ENCODE measurements around the gene YBEY.

- TF ChIP-seq, protein P1, sequence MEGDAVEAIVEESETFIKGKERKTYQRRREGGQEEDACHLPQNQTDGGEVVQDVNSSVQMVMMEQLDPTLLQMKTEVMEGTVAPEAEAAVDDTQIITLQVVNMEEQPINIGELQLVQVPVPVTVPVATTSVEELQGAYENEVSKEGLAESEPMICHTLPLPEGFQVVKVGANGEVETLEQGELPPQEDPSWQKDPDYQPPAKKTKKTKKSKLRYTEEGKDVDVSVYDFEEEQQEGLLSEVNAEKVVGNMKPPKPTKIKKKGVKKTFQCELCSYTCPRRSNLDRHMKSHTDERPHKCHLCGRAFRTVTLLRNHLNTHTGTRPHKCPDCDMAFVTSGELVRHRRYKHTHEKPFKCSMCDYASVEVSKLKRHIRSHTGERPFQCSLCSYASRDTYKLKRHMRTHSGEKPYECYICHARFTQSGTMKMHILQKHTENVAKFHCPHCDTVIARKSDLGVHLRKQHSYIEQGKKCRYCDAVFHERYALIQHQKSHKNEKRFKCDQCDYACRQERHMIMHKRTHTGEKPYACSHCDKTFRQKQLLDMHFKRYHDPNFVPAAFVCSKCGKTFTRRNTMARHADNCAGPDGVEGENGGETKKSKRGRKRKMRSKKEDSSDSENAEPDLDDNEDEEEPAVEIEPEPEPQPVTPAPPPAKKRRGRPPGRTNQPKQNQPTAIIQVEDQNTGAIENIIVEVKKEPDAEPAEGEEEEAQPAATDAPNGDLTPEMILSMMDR (IDR thresholded peaks at IDR 0.05), result no peak
- no peak for TF ChIP-seq POLR2A (IDR thresholded peaks at IDR 0.05)
Observed at GRCh38 chr21:46319186-46319585, 33.0 kb downstream of the YBEY start.

Data from breast epithelium (tissue), 3 donors.